T-helper 9 cell (primary cell): ENCODE results near the gene UBE2E2.

ENCODE experiments used
- DNase-seq: peaks from one replicate; pipeline ENCODE4 v3.0.0-alpha.2; 2020

UBE2E2 gene

GRCh38 chr3:23548706-23549105 lies 345.6 kb downstream of the UBE2E2 start:
- DNase-seq = no peak

GRCh38 chr3:23549148-23549910 lies 346.2 kb downstream of the UBE2E2 start:
- DNase-seq = no peak

- no peak for DNase-seq
Observed at GRCh38 chr3:23550402-23550801, 347.3 kb downstream of the UBE2E2 start.

GRCh38 chr3:23552506-23552905 lies 349.4 kb downstream of the UBE2E2 start:
- DNase-seq = no peak

- DNase-seq = no peak
Observed at GRCh38 chr3:23553353-23553752, 350.2 kb downstream of the UBE2E2 start.

GRCh38 chr3:23565041-23565775 lies 362.1 kb downstream of the UBE2E2 start:
- DNase-seq = no peak

GRCh38 chr3:23566499-23566898 lies 363.4 kb downstream of the UBE2E2 start:
- no peak for DNase-seq

GRCh38 chr3:23567917-23568316 lies 364.8 kb downstream of the UBE2E2 start:
- DNase-seq = no peak

GRCh38 chr3:23573827-23574226 lies 370.7 kb downstream of the UBE2E2 start:
- no peak for DNase-seq

- no peak for DNase-seq
Observed at GRCh38 chr3:23574822-23575315, 371.7 kb downstream of the UBE2E2 start.

- DNase-seq = no peak
Observed at GRCh38 chr3:23575697-23576096, 372.6 kb downstream of the UBE2E2 start.

GRCh38 chr3:23576379-23576959 lies 373.3 kb downstream of the UBE2E2 start:
- DNase-seq = no peak

- DNase-seq = no peak
Observed at GRCh38 chr3:23580096-23580713, 377.1 kb downstream of the UBE2E2 start.

GRCh38 chr3:23583980-23584740 lies 381.0 kb downstream of the UBE2E2 start:
- DNase-seq = no peak

GRCh38 chr3:23587513-23587912 lies 384.4 kb downstream of the UBE2E2 start:
- no peak for DNase-seq

- no peak for DNase-seq
Observed at GRCh38 chr3:23588547-23588946, 385.4 kb downstream of the UBE2E2 start.

- no peak for DNase-seq
Observed at GRCh38 chr3:23589602-23590001, 386.5 kb downstream of the UBE2E2 start.

GRCh38 chr3:23590424-23591273 lies 387.5 kb downstream of the UBE2E2 start:
- DNase-seq = no peak

GRCh38 chr3:23591374-23591773 lies 388.2 kb downstream of the UBE2E2 start:
- DNase-seq = no peak

- no peak for DNase-seq
Observed at GRCh38 chr3:23592961-23593931, 390.1 kb downstream of the UBE2E2 start.
